A549 (cell line): Measurements from ENCODE around the gene CALHM3. TPM values are rescaled to one million over a fixed set of nuclear protein-coding genes. Genes with fewer than 3 reads are reported as not detected.

Experiments used
- ATAC-seq, 2 experiments: fragments of 200-7000 bp in 1 of 2; fragments of >200 bp in 1 of 2; cut with Nextera tagmentation in 1 of 2; cut with Tn5 transposase in 1 of 2; 3 replicates each; pipeline versions ENCODE4 v1.8.0 to v1.9.1; 2018 to 2020; ENCODE audit warnings: mild to moderate bottlenecking in 1 of 2, moderate library complexity in 1 of 2
- CTCF ChIA-PET: fragments of 300-600 bp; sonication (Branson Sonifier 250); formaldehyde crosslinking; extraction: SDS; loops from one replicate; lab custom pipeline; 2021; ENCODE audit warnings: antibody characterized with exemption, inconsistent platforms; lab: Yijun Ruan, JAX
- POLR2A ChIA-PET: fragments of 350-600 bp; formaldehyde crosslinking; extraction: SDS; loops from one replicate; lab custom pipeline; 2021; ENCODE audit warnings: antibody characterized with exemption, inconsistent platforms; lab: Yijun Ruan, JAX
- DNase-seq, 2 experiments: peaks; one replicate each; pipeline versions ENCODE4 v3.0.0 to v3.0.0-alpha.2; 2011 to 2016; ENCODE audit warnings: low read depth in 1 of 2, low spot score in 1 of 2
- FAIRE-seq: peaks from 2 replicates; lab custom pipeline; 2011; peaks lifted over from hg19 to GRCh38; lab: Jason Lieb, UNC
- H3K27ac ChIP-seq, 2 experiments: fragments of >200 bp; sonication (Bioruptor Twin); formaldehyde crosslinking; 3 replicates each; pipeline ENCODE4 v1.5.1; 2016 to 2017
- H3K4me1 ChIP-seq: fragments of >200 bp; sonication (Bioruptor Twin); formaldehyde crosslinking; 3 replicates; pipeline ENCODE4 v1.6.1; 2016
- H3K4me2 ChIP-seq: fragments of >200 bp; sonication (Bioruptor Twin); formaldehyde crosslinking; 3 replicates; pipeline ENCODE4 v1.6.1; 2016
- H3K4me3 ChIP-seq: fragments of >200 bp; sonication (Bioruptor Twin); formaldehyde crosslinking; 3 replicates; pipeline ENCODE4 v1.5.1; 2016
- H3K9me3 ChIP-seq: fragments of >200 bp; sonication (Bioruptor Twin); formaldehyde crosslinking; 3 replicates; pipeline ENCODE4 v1.6.1; 2016
- BCL3 ChIP-seq: fragments of >200 bp; sonication (Bioruptor Twin); formaldehyde crosslinking; IDR thresholded peaks from 3 replicates; pipeline ENCODE4 v1.6.1; 2016
- CBX2 ChIP-seq: fragments of 200-600 bp; sonication (generic); IDR thresholded peaks from 2 replicates; pipeline ENCODE4 v1.6.1; 2016; ENCODE audit warnings: low read depth, mild to moderate bottlenecking, borderline replicate concordance
- CHD2 ChIP-seq: fragments of 150-350 bp; IDR thresholded peaks from 2 replicates; pipeline ENCODE4 v1.6.1; 2014; ENCODE audit warnings: low read length; ENCODE audit not compliant: partially characterized antibody
- CTCF ChIP-seq: fragments of >200 bp; sonication (Bioruptor Twin); formaldehyde crosslinking; IDR thresholded peaks from 3 replicates; pipeline ENCODE4 v1.5.1; 2016
- EHF ChIP-seq: fragments of 250-450 bp; sonication (Bioruptor Pico); IDR thresholded peaks from 2 replicates; pipeline ENCODE4 v1.5.0; 2020; ENCODE audit warnings: mild to moderate bottlenecking
- ELK1 ChIP-seq: fragments of 150-350 bp; IDR thresholded peaks from 2 replicates; pipeline ENCODE4 v1.6.1; 2014; ENCODE audit warnings: low read depth, mild to moderate bottlenecking, low read length
- EP300 ChIP-seq, 2 experiments: fragments of >200 bp; sonication (Bioruptor Twin); formaldehyde crosslinking; IDR thresholded peaks; 2 replicates in 1 of 2; 3 replicates in 1 of 2; pipeline ENCODE4 v1.6.1; 2016 to 2017
- FOSB ChIP-seq: fragments of 250-450 bp; sonication (Bioruptor Pico); IDR thresholded peaks from 2 replicates; pipeline ENCODE4 v1.5.0; 2020; ENCODE audit warnings: mild to moderate bottlenecking, moderate library complexity
- GATA3 ChIP-seq: IDR thresholded peaks from 2 replicates; pipeline ENCODE4 v1.6.1; 2012; ENCODE audit warnings: borderline replicate concordance
- HOXA7 ChIP-seq: fragments of 250-450 bp; sonication (Bioruptor Pico); IDR thresholded peaks from 2 replicates; pipeline ENCODE4 v1.5.0; 2020; ENCODE audit warnings: mild to moderate bottlenecking, moderate library complexity
- HOXB13 ChIP-seq: fragments of 250-450 bp; sonication (Bioruptor Pico); IDR thresholded peaks from 2 replicates; pipeline ENCODE4 v1.5.0; 2020; ENCODE audit warnings: low read depth, mild to moderate bottlenecking, moderate library complexity
- JUN ChIP-seq, 2 experiments: fragments of >200 bp; sonication (Bioruptor Twin); formaldehyde crosslinking; IDR thresholded peaks; 2 replicates in 1 of 2; 3 replicates in 1 of 2; pipeline ENCODE4 v1.6.1; 2016 to 2017
- MAFK ChIP-seq: fragments of 450-650 bp; IDR thresholded peaks from 2 replicates; pipeline ENCODE4 v1.6.1; 2014; ENCODE audit not compliant: partially characterized antibody
- MAX ChIP-seq: IDR thresholded peaks from 2 replicates; pipeline ENCODE4 v1.6.1; 2012
- MYC ChIP-seq: IDR thresholded peaks from 2 replicates; pipeline ENCODE4 v1.6.1; 2012; ENCODE audit warnings: mild to moderate bottlenecking, inconsistent platforms, low read length, improper control_type of control experiment, borderline replicate concordance
- PBX3 ChIP-seq: IDR thresholded peaks from 2 replicates; pipeline ENCODE4 v1.6.1; 2012
- POLR2A ChIP-seq: IDR thresholded peaks from 2 replicates; pipeline ENCODE4 v1.6.1; 2012; ENCODE audit warnings: mild to moderate bottlenecking, low read length
- RAD21 ChIP-seq, 2 experiments: fragments of >200 bp in 1 of 2; sonication (Bioruptor Twin) in 1 of 2; formaldehyde crosslinking in 1 of 2; IDR thresholded peaks in 1 of 2; conservative IDR thresholded peaks in 1 of 2; 2 replicates in 1 of 2; 3 replicates in 1 of 2; pipeline ENCODE4 v1.6.1; 2012 to 2018; ENCODE audit warnings: inconsistent platforms in 1 of 2
- RCOR1 ChIP-seq: fragments of 150-350 bp; IDR thresholded peaks from 2 replicates; pipeline ENCODE4 v1.6.1; 2014; ENCODE audit warnings: antibody characterized with exemption, low read length, low read depth
- RFX5 ChIP-seq: fragments of 450-650 bp; IDR thresholded peaks from 2 replicates; pipeline ENCODE4 v1.7.1; 2014; ENCODE audit warnings: antibody characterized with exemption, mild to moderate bottlenecking, moderate library complexity
- RNF2 ChIP-seq: fragments of 200-600 bp; sonication (generic); IDR thresholded peaks from 2 replicates; pipeline ENCODE4 v1.6.1; 2016; ENCODE audit warnings: low read depth, mild to moderate bottlenecking, antibody characterized with exemption, moderate library complexity, borderline replicate concordance
- SREBF2 ChIP-seq: fragments of 450-650 bp; IDR thresholded peaks from 2 replicates; pipeline ENCODE4 v1.6.1; 2014; ENCODE audit warnings: mild to moderate bottlenecking, moderate library complexity
- whole genome bisulfite sequencing: methylation state at CpG from one replicate; pipeline ENCODE4 v1.1.6; 2017; ENCODE audit errors: missing lambda C conversion rate; 5-methylcytosine and 5-hydroxymethylcytosine counted together
- polyA plus RNA-seq, 4 experiments: library from polyadenylated mRNA; depleted of rRNA in 3 of 4; stranded (reverse); fragments of >200 nt; fragmentation: RNase III in 1 of 4; extraction: RNeasy Plus Mini Kit Qiagen cat#74134 plus additional on column Dnase treatment in 1 of 4; gene quantifications; 2 replicates in 3 of 4; 3 replicates in 1 of 4; pipeline ENCODE4 v1.2.3, GENCODE V29; 2011 to 2017

The CALHM3 gene
- polyA plus RNA-seq, 2 of the 4 experiments (the other 2 are of a cell fraction), result 0.08 to 0.21 TPM

GRCh38 chr10:103466734-103467133 lies 12.3 kb downstream of the CALHM3 start:
- CTCF ChIA-PET, result no interaction called here
- H3K4me3 ChIP-seq, result no peak overlapping the region
- H3K9me3 ChIP-seq, result no peaks in the 10 kb centered on the region
- no peak for ATAC-seq
- TF ChIP-seq SREBF2 (no peak), JUN (IDR thresholded peaks at IDR 0.05) (no peak), CTCF (no peak), CHD2 (no peak)
- peaks cover 7% of the 10 kb centered on the region; the same call in 2 of the 3 replicates for H3K4me1 ChIP-seq
- POLR2A ChIA-PET, result no interaction called here
- DNase-seq, result no peak
- WGBS, result 71% methylated on average over 3 of the region's 3 CpGs
- no peak for FAIRE-seq
- H3K27ac ChIP-seq, result no peak overlapping the region
- no peak overlapping the region for H3K4me2 ChIP-seq

GRCh38 chr10:103465411-103466179 lies 13.4 kb downstream of the CALHM3 start:
- ChIA-PET CTCF (interaction anchor here (0.7 to 1.1 kb wide), 3 partner anchors 11 to 19 kb away, joined by 3 read pairs; no protein-coding TSS in a partner anchor), POLR2A (no interaction called here)
- 77% methylated on average over 14 of the region's 14 CpGs for WGBS
- no peak overlapping the region for H3K4me3 ChIP-seq
- no peaks in the 10 kb centered on the region for H3K4me1 ChIP-seq
- FAIRE-seq (no peak), DNase-seq (no peak), ATAC-seq (no peak)
- H3K27ac ChIP-seq, result no peak overlapping the region
- no peaks in the 10 kb centered on the region for H3K9me3 ChIP-seq
- TF ChIP-seq CBX2 (no peak), MAFK (no peak), FOSB (no peak), MYC (no peak), EHF (CRISPR knock-in tag) (no peak), RAD21 (conservative IDR thresholded peaks at IDR 0.05 in 1 of 2, IDR thresholded peaks at IDR 0.05 in 1 of 2) (no peak), ELK1 (no peak), HOXA7 (no peak), EP300 (IDR thresholded peaks at IDR 0.05) (no peak), MAX (no peak), PBX3 (no peak), RFX5 (no peak), RNF2 (no peak), RCOR1 (no peak), HOXB13 (CRISPR knock-in tag) (no peak), POLR2A (no peak), BCL3 (no peak), GATA3 (no peak)
- H3K4me2 ChIP-seq, result no peak overlapping the region
